WTC11 (cell line): ENCODE data around the gene F2RL3. TPM values are rescaled to one million over a fixed set of nuclear protein-coding genes. Genes with fewer than 3 reads are reported as not detected.

Source experiments
- ATAC-seq: fragments of 200-7000 bp; cut with Tn5 transposase; 2 replicates; pipeline ENCODE4 v1.10.0; 2021; ENCODE audit warnings: mild to moderate bottlenecking, moderate library complexity
- CTCF ChIA-PET: fragments of 300-600 bp; sonication (Branson Sonifier 250); formaldehyde crosslinking; loops from one replicate; lab custom pipeline; 2021; ENCODE audit warnings: antibody characterized with exemption; lab: Charles Lee
- POLR2A ChIA-PET: fragments of 350-600 bp; sonication (Branson Sonifier 250); formaldehyde crosslinking; loops from one replicate; lab custom pipeline; 2021; ENCODE audit warnings: antibody characterized with exemption; lab: Charles Lee
- DNase-seq: peaks from one replicate; pipeline ENCODE4 v3.0.0; 2021; ENCODE audit warnings: low spot score
- H3K27ac Mint-ChIP-seq: 2 replicates; pipeline ENCODE4 v1.8.0; 2021; ENCODE audit warnings: mixed read lengths
- H3K27me3 Mint-ChIP-seq: 2 replicates; pipeline ENCODE4 v1.8.0; 2021; ENCODE audit warnings: low read depth, mild to moderate bottlenecking, moderate library complexity, mixed read lengths
- H3K36me3 Mint-ChIP-seq: 2 replicates; pipeline ENCODE4 v1.8.0; 2021; ENCODE audit warnings: mixed read lengths
- H3K4me1 Mint-ChIP-seq: 2 replicates; pipeline ENCODE4 v1.8.0; 2022; ENCODE audit warnings: mixed read lengths
- H3K4me3 Mint-ChIP-seq: 2 replicates; pipeline ENCODE4 v1.8.0; 2021; ENCODE audit warnings: mild to moderate bottlenecking, moderate library complexity, mixed read lengths
- H3K9me3 Mint-ChIP-seq: 2 replicates; pipeline ENCODE4 v1.8.0; 2021; ENCODE audit warnings: mixed read lengths
- AFF4 ChIP-seq: sonication (generic); formaldehyde crosslinking; IDR thresholded peaks from 2 replicates; pipeline ENCODE4 v1.8.1; 2023; ENCODE audit warnings: mild to moderate bottlenecking, missing genetic modification reagents, borderline replicate concordance
- ARID4B ChIP-seq: sonication (generic); formaldehyde crosslinking; IDR thresholded peaks from 2 replicates; pipeline ENCODE4 v1.8.0; 2023; ENCODE audit warnings: missing genetic modification reagents, mild to moderate bottlenecking, borderline replicate concordance
- ATF2 ChIP-seq: sonication (generic); formaldehyde crosslinking; IDR thresholded peaks from 2 replicates; pipeline ENCODE4 v1.8.1; 2022; ENCODE audit warnings: low read depth, missing genetic modification reagents, borderline replicate concordance
- CBFB ChIP-seq: sonication (generic); formaldehyde crosslinking; IDR thresholded peaks from 2 replicates; pipeline ENCODE4 v1.8.1; 2022; ENCODE audit warnings: mild to moderate bottlenecking, low read depth, missing genetic modification reagents
- CREM ChIP-seq: sonication (generic); formaldehyde crosslinking; IDR thresholded peaks from 2 replicates; pipeline ENCODE4 v1.8.1; 2022; ENCODE audit warnings: mild to moderate bottlenecking, missing genetic modification reagents, moderate library complexity
- FOXJ3 ChIP-seq: sonication (generic); formaldehyde crosslinking; IDR thresholded peaks from 2 replicates; pipeline ENCODE4 v1.9.0; 2021; ENCODE audit warnings: missing genetic modification reagents, mild to moderate bottlenecking, borderline replicate concordance
- GRHL2 ChIP-seq: fragments of 250-450 bp; sonication (Bioruptor Pico); IDR thresholded peaks from 2 replicates; pipeline ENCODE4 v1.8.0; 2022; ENCODE audit warnings: mild to moderate bottlenecking, moderate library complexity; ENCODE audit not compliant: insufficient replicate concordance, severe bottlenecking
- GTF2I ChIP-seq: fragments of 250-450 bp; sonication (Bioruptor Pico); conservative IDR thresholded peaks from 2 replicates; pipeline ENCODE4 v1.4.0; 2021; ENCODE audit warnings: mild to moderate bottlenecking
- JAZF1 ChIP-seq: fragments of 250-450 bp; sonication (Bioruptor Pico); IDR thresholded peaks from 2 replicates; pipeline ENCODE4 v1.9.0; 2021; ENCODE audit warnings: moderate library complexity, mild to moderate bottlenecking, inconsistent platforms
- MAX ChIP-seq: sonication (generic); formaldehyde crosslinking; IDR thresholded peaks from 2 replicates; pipeline ENCODE4 v1.8.0; 2022; ENCODE audit warnings: mild to moderate bottlenecking, missing genetic modification reagents
- NR2C2 ChIP-seq: sonication (generic); formaldehyde crosslinking; IDR thresholded peaks from 2 replicates; pipeline ENCODE4 v1.8.0; 2022; ENCODE audit warnings: mild to moderate bottlenecking, missing genetic modification reagents
- SMAD3 ChIP-seq: sonication (generic); formaldehyde crosslinking; IDR thresholded peaks from 2 replicates; pipeline ENCODE4 v1.8.0; 2022; ENCODE audit warnings: missing genetic modification reagents, mild to moderate bottlenecking, borderline replicate concordance
- TEAD4 ChIP-seq: sonication (generic); formaldehyde crosslinking; IDR thresholded peaks from 2 replicates; pipeline ENCODE4 v1.8.0; 2022; ENCODE audit warnings: mild to moderate bottlenecking, missing genetic modification reagents
- USF2 ChIP-seq: sonication (generic); formaldehyde crosslinking; IDR thresholded peaks from 2 replicates; pipeline ENCODE4 v1.8.1; 2023; ENCODE audit warnings: mild to moderate bottlenecking, missing genetic modification reagents, moderate library complexity
- ZNF263 ChIP-seq: sonication (generic); formaldehyde crosslinking; IDR thresholded peaks from 2 replicates; pipeline ENCODE4 v1.8.1; 2022; ENCODE audit warnings: low read depth, mild to moderate bottlenecking, moderate library complexity, missing genetic modification reagents
- ZNF317 ChIP-seq: sonication (generic); formaldehyde crosslinking; IDR thresholded peaks from 2 replicates; pipeline ENCODE4 v1.8.1; 2023; ENCODE audit warnings: low read depth, mild to moderate bottlenecking, moderate library complexity, missing genetic modification reagents, borderline replicate concordance
- ZNF396 ChIP-seq: fragments of 250-450 bp; sonication (Bioruptor Pico); IDR thresholded peaks from 2 replicates; pipeline ENCODE4 v1.8.0; 2021; ENCODE audit warnings: mild to moderate bottlenecking, moderate library complexity, borderline replicate concordance
- ZNF416 ChIP-seq: fragments of 250-450 bp; sonication (Bioruptor Pico); IDR thresholded peaks from 2 replicates; pipeline ENCODE4 v1.9.0; 2021; ENCODE audit warnings: mild to moderate bottlenecking, inconsistent platforms
- total RNA-seq: library from RNA; stranded (reverse); gene quantifications from 3 replicates; pipeline ENCODE4 v1.2.3, GENCODE V29; 2021

The F2RL3 gene
- total RNA-seq, 1 experiment from 2014 or later = 0.11 TPM

- H3K4me3 Mint-ChIP-seq = no peak overlapping the region
- TF ChIP-seq TEAD4 (CRISPR knock-in tag) = no peak
- no peak for TF ChIP-seq JAZF1 (CRISPR knock-in tag)
- TF ChIP-seq USF2 (CRISPR knock-in tag) = no peak
- no peak for TF ChIP-seq AFF4
- TF ChIP-seq ARID4B (CRISPR knock-in tag) = no peak
- TF ChIP-seq CREM (CRISPR knock-in tag) = no peak
- TF ChIP-seq FOXJ3 = no peak
- TF ChIP-seq ZNF396 (CRISPR knock-in tag) = no peak
- TF ChIP-seq ZNF416 (CRISPR knock-in tag) = no peak
- no peak for TF ChIP-seq CBFB
- TF ChIP-seq GRHL2 (CRISPR knock-in tag) = no peak
- TF ChIP-seq ZNF317 (CRISPR knock-in tag) = no peak
- TF ChIP-seq NR2C2 (CRISPR knock-in tag) = no peak
- TF ChIP-seq SMAD3 (CRISPR knock-in tag) = no peak
- no peak for TF ChIP-seq MAX (CRISPR knock-in tag)
- no peak for TF ChIP-seq ZNF263
- no peak for TF ChIP-seq GTF2I (CRISPR knock-in tag)
- TF ChIP-seq ATF2 = no peak
- no peak overlapping the region for H3K27ac Mint-ChIP-seq
- H3K4me1 Mint-ChIP-seq = no peaks in the 10 kb centered on the region
- no peaks in the 10 kb centered on the region for H3K9me3 Mint-ChIP-seq
- H3K36me3 Mint-ChIP-seq = peaks cover 68% of the 10 kb centered on the region
- ChIA-PET CTCF (interaction anchor here (0.6 kb wide), 1 partner anchor 76 kb away, joined by 4 read pairs; no protein-coding TSS in a partner anchor), POLR2A (no interaction called here)
- H3K27me3 Mint-ChIP-seq = no peaks in the 10 kb centered on the region
- ATAC-seq = no peak
- DNase-seq = no peak
Measured at GRCh38 chr19:16853066-16853465, 35.7 kb upstream of the F2RL3 start.
